ENCODE measurements around the gene RTN4. TPM values are rescaled to one million over a fixed set of nuclear protein-coding genes. Genes with fewer than 3 reads are reported as not detected.
A peak's percentile ranks its signal among the peaks of the same experiment; 100 is the strongest.

Gene RTN4
- total RNA-seq, 4 donors from 2014 or later = 234 to 395 (median 319) TPM

DNA sequence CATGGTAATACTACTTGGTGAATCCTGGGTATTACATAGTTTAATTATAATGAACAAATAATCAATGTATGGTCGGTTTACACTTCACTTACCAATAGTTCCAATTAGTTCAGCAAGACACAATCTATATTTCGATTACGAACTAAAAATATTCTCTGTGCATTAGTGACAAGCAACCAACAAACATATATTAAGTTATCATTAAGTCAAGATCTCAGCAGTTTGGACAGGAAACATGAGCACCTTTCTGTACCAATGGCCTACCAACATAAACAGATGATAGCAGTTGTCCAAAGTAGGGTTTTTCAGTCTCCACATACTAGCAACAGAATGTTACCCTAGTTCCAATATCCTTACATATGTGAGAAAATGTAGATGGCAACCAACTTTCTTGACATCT, 32.8 kb downstream of the RTN4 start:
- TF ChIP-seq POLR2A (IDR thresholded peaks at IDR 0.05) (no peak), EP300 (IDR thresholded peaks at IDR 0.05) (no peak), POLR2AphosphoS5 (IDR thresholded peaks at IDR 0.05) (no peak)
- TF ChIP-seq, protein P1, sequence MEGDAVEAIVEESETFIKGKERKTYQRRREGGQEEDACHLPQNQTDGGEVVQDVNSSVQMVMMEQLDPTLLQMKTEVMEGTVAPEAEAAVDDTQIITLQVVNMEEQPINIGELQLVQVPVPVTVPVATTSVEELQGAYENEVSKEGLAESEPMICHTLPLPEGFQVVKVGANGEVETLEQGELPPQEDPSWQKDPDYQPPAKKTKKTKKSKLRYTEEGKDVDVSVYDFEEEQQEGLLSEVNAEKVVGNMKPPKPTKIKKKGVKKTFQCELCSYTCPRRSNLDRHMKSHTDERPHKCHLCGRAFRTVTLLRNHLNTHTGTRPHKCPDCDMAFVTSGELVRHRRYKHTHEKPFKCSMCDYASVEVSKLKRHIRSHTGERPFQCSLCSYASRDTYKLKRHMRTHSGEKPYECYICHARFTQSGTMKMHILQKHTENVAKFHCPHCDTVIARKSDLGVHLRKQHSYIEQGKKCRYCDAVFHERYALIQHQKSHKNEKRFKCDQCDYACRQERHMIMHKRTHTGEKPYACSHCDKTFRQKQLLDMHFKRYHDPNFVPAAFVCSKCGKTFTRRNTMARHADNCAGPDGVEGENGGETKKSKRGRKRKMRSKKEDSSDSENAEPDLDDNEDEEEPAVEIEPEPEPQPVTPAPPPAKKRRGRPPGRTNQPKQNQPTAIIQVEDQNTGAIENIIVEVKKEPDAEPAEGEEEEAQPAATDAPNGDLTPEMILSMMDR (IDR thresholded peaks at IDR 0.05) = no peak
- Histone ChIP-seq H3K27me3 (no peaks in the 10 kb centered on the region), H3K9me3 (no peaks in the 10 kb centered on the region), H3K4me1 (peaks cover 32% of the 10 kb centered on the region), H3K27ac (no peak overlapping the region), H3K36me3 (no peaks in the 10 kb centered on the region), H3K4me3 (no peak overlapping the region)
- WGBS = 92% methylated on average over 3 of the region's 3 CpGs
- DNase-seq (ENCODE audit: low spot score in 2 of 2) = no peak

DNA sequence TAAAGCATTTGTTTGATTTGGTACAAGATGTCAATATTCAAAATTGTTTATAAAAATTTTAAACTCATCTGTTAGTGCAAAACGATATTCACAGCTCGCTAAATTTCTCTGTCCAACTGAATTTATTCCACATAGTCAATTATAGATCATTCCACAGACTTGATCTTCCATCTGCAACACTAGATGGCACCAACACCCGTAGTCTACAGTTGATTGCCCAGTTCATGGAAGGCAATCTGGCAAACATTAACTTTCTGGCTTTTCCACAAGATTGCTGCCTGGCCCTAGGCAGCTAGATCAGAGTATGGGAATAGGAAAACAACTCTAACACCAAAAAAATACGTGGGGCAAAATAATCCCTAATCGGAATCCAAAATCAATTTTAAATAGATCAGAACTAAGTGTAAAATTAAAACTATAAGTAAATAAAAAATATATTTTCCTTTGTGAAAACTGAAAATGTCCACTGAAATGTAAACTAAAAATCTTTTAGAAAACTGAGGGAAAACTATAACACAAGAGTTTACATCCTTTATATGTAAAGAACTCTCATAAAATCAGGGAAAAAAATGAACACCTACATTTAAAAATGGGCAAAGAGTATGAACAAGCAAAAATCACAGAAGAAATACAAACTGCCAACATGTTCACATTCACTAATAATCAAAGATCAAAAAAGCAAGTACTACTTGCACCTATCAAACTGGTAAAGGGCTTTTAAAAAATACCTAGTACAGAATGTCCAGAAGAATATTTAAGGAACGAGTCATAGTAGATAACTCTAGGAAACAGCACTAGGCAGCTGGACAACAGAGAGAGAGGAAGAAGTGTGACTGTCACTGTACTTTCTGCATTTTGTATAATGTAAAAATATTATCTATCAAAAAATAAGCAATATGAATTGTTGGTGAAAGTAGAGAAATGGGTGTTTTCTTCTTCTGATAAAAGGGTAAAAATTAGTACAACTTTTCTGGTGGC, 35.0 kb downstream of the RTN4 start:
- 49% methylated on average over 6 of the region's 6 CpGs for WGBS
- no peak overlapping the region for H3K27ac ChIP-seq
- H3K4me1 ChIP-seq = peaks cover 51% of the 10 kb centered on the region

DNA sequence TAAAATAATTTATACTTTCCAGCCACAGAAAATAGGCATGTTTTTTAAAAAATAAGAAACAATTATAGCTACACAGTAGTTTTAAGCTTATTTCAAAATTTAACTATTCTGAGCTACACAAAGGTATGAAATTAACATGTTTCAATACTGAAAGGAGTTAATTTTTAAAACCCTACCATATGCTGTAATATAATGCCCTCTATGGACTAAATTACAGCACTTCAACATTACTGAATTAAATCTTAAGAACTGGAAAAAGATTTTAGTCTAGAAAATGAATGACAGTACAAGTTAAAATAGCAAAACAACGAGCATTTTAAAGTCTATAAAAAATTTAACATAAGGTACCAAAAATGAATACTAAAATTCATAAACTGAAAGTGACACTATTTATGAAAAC, 36.3 kb downstream of the RTN4 start:
- no peaks in the 10 kb centered on the region for H3K9me3 ChIP-seq
- no peaks in the 10 kb centered on the region for H3K36me3 ChIP-seq
- H3K27me3 ChIP-seq = no peaks in the 10 kb centered on the region
- TF ChIP-seq, protein P1 (IDR thresholded peaks at IDR 0.05) = peak in 1 of 2 donors; percentile 8
- TF ChIP-seq POLR2A (IDR thresholded peaks at IDR 0.05) = no peak
- TF ChIP-seq POLR2AphosphoS5 (IDR thresholded peaks at IDR 0.05) = no peak
- TF ChIP-seq EP300 (IDR thresholded peaks at IDR 0.05) = no peak
- no peak overlapping the region for H3K27ac ChIP-seq
- DNase-seq (ENCODE audit: low spot score in 2 of 2) = no peak
- H3K4me3 ChIP-seq = no peak overlapping the region
- 49% methylated on average over 1 of the region's 1 CpG for WGBS
- peaks cover 64% of the 10 kb centered on the region for H3K4me1 ChIP-seq

More for the DNA sequence above, 35.0 kb downstream of the RTN4 start:
- TF ChIP-seq POLR2A (IDR thresholded peaks at IDR 0.05) (no peak), POLR2AphosphoS5 (IDR thresholded peaks at IDR 0.05) (peak in 1 of 3 donors; percentile 61), EP300 (IDR thresholded peaks at IDR 0.05) (no peak)
- TF ChIP-seq, protein P1 (IDR thresholded peaks at IDR 0.05) = peak; percentile 27 to 58
- Histone ChIP-seq H3K36me3 (no peaks in the 10 kb centered on the region), H3K9me3 (no peaks in the 10 kb centered on the region), H3K4me3 (no peak overlapping the region), H3K27me3 (no peaks in the 10 kb centered on the region)
- DNase-seq (ENCODE audit: low spot score in 2 of 2) = no peak

DNA sequence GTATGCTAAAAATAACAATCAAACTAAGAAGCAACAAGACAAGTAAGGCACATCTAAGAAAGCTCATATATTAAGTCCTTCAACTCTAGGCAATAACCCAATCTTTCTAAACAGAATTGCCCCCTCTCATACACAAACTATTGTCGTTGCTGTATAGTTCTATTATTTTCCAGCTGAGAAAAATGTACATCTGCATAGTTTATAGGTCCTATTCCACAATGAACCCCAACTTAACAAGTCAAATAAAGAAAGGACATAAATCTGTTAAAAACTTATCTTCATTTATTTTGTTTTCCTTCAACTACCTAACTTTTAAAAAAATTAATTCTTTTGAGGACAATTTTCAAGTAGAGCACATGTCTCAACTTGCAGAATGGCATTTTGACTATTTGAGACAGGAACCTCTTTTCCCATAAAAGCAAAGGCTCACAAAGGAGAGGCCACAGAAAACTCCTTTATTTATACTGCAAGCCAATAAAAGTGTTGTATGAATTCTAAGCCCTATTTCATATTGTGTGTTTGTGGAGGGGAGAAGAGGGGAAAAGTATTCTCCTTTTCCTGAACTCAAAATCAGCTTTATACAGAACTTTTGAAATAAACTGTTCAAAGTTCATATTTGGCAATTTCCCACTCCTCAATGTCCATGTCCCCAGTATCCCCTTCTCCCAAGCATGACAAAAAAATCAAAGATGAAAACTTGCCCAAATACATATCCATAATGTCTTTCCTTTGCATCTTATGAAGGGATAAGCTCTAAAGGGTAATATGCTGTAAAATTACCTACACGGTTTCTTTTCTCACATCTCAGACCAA, 37.4 kb downstream of the RTN4 start:
- TF ChIP-seq, protein P1 (IDR thresholded peaks at IDR 0.05) = no peak
- TF ChIP-seq POLR2A (IDR thresholded peaks at IDR 0.05) (no peak), POLR2AphosphoS5 (IDR thresholded peaks at IDR 0.05) (no peak), EP300 (IDR thresholded peaks at IDR 0.05) (no peak)
- no peak overlapping the region for H3K4me3 ChIP-seq
- H3K9me3 ChIP-seq = no peaks in the 10 kb centered on the region
- no peaks in the 10 kb centered on the region for H3K36me3 ChIP-seq
- H3K4me1 ChIP-seq = peaks cover 75% of the 10 kb centered on the region
- H3K27me3 ChIP-seq = no peaks in the 10 kb centered on the region
- WGBS = 39% methylated on average over 2 of the region's 2 CpGs
- no peak for DNase-seq (ENCODE audit: low spot score in 2 of 2)
- peak overlapping the region; percentile 82 for H3K27ac ChIP-seq
